ENCODE data around the gene FARS2.
"Not testable (repeated sequence)": the region's sequence is repeated elsewhere in the genome, so short reads cannot be mapped to it uniquely, and the experiment has no call there.

FARS2 gene

DNA sequence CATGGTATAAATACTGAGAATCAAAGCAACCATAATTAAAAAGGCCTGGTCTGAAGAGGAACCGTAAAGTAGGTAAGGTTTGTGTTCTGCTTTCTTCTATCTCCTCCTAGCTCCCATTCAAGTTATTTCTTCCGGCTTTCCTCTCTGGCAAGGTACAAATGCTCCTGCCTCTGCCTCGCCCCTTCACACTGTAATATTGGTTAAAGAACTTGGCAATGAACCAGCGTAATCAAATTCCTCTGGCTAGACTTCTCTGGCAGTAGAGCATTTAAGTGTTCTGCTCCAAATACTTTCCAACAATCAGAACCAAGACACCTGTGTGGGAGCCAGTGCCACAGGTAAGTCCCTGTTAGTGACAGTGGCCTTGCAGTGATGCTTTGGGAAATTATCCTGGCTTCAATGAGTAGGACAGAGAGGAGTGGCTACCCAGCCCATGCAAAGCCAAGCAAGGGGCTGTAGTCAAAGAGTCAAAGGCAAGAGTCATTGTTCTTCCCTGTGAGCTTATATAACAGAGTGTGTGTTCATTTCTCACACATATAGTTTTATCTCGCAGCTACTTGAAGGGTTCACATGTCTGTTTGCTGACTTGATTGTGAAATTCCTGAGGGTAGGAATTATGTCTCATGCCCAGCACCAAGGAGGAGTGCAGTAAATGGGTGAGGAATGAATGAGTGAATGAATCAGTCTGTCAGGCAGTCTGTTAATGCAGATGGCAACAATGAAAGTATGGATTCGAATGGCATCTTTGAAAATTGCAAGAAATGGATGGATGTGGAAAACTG lies 416.1 kb downstream of the FARS2 start:
- DNase-seq: no peak

DNA sequence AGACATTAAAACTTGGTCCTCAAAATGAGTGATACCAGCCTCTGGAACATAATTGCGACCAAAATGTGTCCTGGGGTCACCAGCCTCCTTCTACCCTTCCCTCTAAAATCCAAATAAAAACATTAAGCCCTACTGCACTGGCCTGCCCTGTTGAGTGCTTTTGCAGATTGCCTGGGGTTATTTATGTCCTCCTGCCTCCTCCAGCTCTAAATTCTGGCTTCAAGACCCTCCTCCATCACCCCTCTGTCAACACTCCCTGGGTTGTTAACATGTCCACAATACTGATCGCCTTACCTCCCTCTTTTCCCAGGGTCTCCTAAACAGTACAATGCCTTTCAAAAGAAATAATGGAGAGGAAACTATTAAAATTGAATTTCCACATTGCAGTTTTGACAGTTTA lies 418.0 kb downstream of the FARS2 start:
- no peak for DNase-seq

DNA sequence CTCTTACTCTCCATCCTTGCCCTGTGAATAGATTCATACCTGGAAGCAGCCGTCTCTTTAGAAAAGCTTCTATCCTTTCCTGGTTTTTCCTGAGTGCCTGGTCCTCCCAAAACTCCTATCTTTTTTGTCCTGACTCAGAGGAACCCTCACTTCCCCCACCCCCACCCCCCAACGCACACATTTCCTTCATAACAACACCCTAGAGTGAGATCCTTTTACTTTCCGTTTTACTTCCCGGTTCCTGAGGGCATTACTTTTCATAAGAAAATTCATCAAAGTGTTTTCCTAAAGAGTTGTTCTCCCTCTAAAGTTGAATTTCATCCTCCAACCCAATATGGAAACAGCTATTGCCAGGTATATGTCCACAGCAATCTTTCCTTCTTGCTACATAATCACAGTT lies 418.4 kb downstream of the FARS2 start:
- DNase-seq: no peak

DNA sequence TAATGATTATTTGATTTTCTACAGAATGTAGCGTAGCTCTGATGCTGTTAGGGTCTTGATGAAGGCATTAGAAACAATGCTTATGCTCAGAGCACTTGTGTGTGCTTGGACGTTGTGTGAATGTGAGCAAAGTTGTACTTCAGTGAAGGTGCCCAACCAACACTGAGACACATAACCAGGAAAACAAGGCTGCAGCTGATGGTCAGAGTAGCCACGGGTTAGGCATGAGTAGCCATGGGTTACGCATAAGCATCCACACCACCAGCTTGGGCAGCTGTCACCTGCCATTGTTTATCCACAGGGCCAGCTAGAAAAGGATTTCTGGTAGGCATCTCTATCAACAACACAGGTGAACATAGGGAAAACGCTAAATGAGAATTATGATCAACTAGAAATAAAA lies 418.8 kb downstream of the FARS2 start:
- no peak for DNase-seq

DNA sequence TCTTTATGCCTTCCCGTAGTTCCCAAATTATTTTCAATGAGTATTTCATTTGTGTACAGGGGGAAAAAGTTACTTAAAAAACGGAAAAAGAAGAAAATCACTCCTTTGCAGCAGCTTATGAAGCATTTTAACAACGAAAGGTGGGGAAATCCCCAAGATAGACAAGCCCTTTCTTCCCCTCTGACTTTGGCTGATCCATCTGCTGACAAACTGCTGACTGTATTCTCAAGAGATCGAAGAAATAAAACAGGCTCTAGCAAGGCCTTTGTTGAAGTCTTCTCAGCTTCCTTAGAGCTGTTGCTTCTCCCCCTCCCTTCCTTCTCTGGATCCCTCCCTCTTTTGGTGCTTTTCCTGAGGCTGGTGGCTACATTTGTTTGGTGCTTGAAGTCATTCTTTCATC lies 420.2 kb downstream of the FARS2 start:
- DNase-seq: no peak

DNA sequence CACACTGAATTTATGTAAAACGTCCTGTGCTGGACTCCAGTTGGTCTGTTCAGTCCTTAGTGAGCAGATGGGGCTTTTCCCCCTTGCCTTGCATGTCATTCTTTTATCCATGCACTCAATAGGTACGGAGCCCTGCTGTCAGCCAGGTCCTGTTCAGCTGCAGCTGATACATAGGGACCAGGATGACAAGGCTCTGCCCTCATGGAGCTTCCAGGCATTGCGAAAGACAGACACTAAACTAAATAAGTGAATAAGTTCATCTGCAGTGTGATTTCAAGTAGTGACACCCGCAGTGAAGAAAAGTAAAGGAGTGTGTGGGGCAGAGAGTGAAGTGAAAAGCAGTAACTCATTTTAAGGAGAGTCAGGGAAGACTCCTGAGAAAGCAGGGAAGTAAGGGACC lies 421.2 kb downstream of the FARS2 start:
- no peak for DNase-seq

DNA sequence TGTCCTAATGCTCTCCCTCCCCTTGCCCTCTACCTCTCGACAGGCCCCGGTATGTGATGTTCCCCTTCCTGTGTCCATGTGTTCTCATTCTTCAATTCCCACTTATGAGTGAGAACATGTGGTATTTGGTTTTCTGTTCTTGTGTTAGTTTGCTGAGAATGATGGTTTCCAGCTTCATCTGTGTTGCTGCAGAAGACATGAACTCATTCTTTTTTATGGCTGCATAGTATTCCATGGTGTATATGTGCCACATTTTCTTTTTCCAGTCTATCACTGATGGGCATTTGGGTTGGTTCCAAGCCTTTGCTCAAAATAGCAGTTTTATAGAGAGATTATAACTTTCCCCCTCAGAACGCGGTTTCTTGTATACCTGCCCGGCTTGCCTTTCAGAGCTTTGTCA lies 422.4 kb downstream of the FARS2 start:
- not testable (repeated sequence) for DNase-seq

DNA sequence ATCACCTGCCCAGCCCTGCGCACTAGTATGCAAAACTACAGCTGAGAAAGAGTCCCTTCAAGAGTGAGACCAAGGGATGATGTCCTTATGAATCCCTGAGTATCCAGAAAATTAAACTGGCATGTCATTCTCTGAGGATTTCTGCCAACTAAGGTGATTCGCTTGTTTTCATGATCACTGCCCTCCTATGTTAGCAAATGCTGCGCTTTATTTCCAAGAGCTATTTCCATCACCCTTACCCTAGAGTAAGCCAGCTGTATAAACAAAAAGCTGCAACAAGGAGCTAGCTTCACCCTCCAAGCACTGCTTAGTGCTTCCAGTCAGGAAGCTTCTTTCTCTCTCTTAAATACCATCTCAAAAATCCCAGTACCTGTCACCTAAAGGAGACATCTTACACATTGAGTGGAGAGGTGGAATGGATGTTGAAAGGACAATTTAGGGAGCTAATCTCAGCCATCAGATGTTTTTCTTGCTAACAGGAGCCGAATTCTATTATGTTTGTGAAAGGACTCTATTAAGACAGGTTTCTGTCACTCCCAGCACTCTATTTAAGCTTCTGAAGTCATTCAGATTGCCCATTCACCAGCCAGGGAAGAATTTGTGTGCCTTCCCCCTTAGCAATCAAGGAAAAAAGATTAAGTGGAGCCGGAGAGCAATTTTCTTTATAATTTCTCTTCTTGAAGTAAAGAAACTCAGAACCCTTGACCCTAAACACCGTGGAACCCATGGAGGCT lies 423.2 kb downstream of the FARS2 start:
- no peak for DNase-seq

DNA sequence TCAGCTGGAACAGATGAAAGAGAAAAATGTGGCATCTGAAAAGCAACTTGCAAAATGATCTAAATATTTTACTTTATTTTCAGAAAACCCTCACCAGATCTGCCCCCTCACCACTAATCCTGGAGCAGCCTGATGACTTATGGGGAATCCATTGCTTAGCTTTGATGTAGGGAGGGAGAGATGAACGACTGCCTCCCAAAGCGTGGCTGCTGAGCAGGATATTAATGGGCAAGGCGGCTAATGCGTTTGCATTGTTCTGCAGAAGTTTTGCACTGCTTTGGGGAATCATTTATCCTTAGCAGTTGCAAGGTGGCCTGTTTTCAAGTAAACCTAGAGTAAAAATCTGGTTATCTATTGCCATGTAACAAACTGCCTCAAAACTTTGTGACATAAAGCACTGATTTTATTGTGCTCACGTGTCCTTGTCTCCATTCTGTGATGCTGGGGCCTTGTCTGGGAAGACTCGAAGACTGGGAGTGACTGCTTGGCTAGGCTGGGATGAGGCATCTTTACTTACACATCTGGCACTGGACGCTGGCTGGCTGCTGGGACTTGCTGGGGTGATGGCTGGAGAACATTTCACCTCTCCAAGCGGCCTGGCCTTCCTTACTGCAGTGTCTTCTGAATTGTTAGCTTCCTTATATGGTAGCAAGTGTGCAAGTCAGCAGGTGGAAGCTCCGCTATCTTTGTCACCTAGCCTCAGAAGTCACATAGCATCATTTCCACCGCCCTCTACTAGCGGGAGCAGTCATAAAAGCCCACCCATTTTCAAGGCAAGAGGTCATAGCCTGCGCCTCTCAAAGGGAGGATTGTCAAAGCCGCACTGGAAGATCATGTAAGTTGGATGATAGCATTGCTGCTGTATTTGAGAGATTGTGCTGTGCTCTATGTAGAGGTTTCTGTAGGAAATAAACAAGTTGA lies 432.2 kb downstream of the FARS2 start:
- DNase-seq: no peak

DNA sequence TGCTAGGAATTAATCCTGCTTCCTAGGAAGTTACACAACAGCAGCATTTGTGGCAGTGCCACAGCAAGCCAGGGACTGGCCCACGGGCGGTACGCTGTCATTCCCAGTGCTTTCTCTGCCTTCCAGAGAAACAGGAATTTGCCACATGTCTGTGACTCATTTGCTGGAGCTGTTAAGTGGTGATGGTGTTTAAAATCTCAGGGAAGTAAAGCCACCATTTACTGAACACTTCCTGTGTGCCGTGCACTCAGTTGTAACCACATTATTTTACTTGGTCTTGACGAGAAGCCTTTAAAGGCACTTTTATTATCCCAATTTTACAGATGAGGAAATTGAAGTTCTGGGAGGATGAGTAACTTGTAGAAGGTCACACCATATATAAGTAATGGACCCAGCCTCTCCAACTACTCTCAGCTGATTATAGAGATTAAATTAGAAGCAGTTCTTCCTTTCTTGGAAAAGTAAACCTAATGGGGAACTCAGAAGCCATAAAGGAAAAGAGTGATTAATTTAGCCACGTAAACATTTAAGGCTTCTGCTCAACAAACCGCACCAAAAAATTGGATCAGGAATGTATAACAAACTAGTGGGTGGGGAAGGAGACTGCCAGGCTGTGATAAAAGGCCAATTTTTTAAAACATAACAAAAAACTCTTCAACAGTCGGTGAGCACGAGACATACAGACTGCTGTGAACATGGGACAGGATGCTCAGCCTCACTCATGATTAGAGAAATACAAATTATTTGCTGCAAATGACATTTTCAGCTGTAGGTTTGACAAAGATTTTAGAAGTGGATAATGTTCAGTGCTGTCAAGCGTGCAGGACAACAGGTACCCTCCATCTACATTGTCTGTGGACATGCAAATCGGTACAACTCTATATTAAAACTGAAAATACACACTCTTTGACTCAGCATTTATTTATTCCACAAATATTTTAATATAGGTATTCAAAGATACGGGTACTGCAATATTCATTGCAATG lies 434.2 kb downstream of the FARS2 start:
- DNase-seq: no peak

DNA sequence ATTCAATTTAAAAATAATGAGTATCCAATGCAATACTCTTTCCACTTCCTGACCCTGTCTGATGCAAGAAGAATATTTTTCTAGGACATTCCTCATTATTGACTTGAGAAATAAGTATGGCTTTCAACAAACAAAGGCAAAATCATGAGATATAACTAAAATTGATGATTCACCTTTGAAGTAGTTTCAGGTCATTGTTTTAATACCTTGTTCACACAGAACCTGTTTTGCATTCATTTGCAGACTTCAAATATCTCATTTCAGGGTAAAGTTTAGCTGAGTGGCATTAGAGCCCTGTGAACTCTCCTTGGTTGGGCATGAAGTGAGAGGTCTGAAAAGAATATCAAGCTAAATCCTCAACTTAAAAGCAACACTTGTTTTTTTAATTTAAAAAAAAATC lies 436.2 kb downstream of the FARS2 start:
- DNase-seq: no peak

DNA sequence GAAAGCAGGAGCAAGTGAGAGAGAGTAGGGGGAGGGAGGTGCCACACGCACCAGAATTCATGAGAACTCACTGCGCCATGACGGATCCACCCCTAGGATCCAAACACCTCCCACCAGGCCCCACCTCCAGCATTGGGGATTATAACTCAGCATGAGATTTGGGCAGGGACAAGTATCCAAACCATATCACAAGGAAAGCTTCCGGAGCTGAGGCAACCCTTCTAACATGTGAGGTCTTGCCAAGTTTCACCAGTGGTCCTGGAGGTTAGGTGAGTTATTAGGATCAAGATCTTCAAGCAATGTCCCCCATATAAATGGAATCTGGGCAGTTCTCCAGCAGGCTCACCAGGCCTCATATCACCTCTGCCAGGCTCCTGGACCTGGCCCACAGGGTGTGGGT lies 437.0 kb downstream of the FARS2 start:
- DNase-seq: no peak

DNA sequence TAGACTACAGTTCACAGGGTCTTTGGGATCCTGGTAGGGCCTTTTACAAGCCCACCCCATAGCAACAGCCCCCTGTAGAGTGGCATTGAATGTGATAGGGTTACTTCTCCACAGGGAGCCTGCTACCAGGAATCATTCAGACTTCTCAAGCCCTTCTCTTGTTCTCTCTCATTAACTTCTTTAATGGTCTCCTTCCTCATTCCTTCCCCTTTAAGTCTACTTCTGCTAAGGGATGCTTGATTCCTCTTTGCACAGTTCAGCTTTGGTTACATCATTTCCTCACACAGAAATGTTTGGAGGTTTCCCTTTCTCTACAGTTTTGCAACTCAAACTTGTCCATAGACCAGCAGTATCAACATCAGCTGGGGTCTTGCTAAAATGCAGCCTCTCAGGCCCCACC lies 437.8 kb downstream of the FARS2 start:
- not testable (repeated sequence) for DNase-seq

DNA sequence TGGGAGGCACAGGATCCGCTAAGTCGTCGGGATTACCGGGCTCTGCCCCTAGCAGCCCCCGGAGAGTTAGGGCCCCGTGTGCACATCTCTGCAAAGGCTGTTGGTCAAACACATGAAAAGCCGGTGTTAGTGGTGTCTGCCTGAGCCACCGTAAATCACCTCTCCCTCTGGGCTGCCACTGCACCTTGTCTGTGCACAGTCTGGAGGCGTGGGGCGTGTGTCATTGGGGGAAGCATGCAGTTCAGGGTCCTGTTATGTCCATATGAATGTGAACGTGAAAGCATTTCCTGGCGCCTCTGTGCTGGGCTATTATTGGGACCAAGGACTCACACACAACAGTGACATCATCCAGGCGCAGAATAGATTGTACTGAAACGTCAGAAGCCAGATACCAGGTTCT lies 439.9 kb downstream of the FARS2 start:
- no peak for DNase-seq

DNA sequence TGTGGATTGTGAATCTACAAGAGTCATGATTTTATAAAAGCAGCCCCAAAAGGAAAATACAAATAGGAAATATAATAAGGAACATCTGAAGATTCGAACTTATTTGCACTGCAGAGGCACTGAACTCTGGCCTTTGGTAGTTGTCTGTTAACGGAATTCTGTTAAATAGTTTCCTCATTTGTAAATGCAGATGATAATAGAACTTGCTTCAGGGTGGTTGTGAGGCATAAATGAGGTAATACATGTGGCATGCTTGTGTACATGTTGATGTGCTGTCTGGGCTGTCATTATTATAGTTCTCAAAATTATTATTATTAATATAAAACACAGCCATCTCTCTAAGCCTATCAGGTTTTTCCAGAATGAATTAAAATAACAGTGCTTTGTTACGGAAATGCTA lies 443.4 kb downstream of the FARS2 start:
- no peak for DNase-seq

DNA sequence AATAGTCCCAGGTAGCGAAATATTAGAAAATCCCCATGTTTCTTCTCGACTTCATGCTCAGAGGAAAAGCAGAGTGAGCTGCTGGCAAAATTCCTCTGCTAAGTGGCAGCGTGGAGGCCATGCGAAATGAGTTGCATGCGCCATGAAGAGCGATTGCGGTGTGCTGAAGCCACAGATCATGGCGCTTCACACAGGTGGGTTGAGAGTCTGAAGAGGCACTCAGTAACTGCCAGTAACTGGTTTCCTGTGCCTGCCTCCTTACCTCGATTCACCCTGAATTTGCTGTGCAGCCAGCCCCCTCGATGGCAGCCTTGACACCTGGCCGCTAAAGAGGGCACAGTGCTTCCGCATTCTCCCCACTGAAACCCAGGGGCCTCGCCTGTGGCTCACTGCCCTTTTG lies 443.9 kb downstream of the FARS2 start:
- DNase-seq: no peak

DNA sequence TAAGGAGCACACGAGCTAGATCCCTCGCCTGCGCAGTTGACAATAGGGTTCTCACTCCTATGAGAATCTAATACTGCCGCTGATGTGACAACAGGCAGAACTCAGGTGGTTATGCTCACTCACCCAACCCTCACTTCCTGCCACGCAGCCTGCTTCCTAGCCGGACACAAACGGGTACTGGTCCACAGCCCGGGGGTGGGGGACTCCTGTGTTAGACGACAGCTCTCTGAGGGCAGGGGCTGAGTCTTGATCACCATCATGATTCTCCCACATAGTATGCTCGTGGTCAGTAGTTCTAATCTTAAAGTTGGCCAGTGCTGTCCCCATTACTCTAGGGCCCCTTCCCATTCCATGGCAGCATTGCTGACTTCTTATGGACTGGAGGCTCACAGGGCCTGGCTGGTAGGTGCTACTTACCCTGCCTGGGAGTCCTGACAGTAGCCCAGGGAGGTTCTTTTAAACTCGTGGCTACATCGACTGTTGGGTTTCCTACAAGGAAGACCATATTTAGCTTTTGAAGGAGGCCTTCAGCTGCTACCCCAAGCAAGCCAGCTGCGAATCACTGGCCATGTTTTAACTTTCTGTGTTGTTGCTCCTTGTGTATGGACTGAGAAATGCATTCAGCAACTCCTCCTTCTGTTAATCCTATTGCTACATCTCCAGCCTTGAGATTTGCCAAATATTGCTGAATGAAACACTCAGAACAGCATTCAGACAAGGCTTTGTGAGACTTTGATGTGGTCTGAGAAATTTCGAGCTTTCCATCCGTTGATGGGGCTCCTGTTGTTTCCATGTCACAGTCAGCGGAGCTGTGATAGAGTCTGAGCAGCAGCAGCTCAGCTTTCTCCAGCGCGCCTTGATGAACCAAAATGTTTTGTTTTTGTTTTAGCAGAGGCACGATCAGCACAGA lies 445.1 kb downstream of the FARS2 start:
- no peak for DNase-seq

DNA sequence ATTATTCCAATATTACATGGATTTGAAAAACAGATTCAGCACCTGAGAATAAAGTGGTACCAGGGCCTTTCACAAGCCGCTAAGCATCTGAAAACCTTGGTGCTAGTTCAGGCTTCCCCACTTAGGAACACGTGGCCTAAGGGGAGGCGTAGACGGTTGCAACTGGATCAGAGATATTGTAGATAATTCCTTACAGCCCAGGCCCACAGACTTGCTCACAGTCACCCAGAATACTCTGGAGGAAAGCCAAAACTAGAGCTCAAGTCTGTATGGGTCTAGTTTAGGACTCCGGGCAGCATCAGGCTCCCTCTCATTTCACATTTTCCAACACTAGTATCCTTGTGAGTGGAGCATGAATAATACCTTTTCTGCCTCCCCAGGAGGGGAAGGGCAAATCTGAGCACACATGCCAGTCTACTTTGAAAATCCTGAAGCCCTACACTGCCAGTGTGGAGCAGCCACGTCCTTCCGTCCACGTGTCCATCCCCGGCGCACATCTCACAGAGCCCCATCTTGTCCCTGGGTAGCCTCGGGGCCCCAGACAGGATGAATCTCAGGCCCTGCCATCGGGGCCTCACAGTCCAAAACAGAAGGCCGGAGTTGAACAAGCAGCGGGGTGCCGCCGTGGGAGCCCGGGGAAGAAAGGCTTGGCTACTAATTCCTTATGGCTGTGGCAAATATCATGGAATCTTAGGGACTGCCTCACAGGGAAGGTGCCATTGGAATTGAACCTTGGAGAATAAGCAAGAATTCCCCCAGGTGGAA lies 446.1 kb downstream of the FARS2 start:
- no peak for DNase-seq

DNA sequence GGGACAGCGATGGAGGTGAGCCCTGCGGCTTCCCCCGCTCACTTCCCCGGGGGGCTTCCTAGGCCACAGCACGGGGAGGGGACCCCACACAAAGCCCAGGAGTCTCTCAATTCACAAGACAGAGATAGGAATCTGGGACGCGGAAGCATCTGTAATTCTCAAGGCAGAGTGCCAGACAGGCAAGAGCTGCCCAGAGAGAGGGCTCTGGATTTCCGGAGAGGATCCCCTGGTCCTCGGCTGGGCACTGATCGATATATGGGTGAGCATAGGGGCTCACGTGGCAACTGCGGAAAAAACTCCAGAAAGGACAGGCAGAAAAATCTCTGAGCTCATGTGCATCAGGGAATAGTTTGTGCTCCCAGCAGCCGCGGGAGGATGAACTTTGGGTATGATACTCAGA lies 449.2 kb downstream of the FARS2 start:
- DNase-seq: no peak

DNA sequence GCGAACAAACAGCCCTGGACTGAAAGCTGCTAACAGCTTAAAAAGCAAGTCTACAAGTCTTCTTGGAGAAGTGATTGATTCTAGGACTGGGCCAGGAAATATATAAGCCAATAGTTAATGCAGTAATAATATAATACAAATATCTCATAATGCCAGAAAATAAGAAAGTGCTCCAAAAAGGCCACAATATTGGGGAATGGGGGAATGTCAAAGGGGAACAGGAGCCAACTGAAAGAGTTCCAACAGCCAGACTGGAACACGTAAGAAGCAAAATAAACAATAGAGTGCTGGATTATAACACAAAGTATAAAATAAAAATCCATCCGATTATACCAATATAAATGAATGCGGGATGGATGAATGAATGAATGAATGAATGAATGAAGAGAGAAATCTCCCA lies 449.6 kb downstream of the FARS2 start:
- no peak for DNase-seq

All from activated effector memory CD4-positive, alpha-beta T cell treated with Interleukin-2 at 50 U/mL for 16 hours (primary cell).